Gastroesophageal sphincter (tissue), 4 donors: ENCODE data around the gene LMF1. TPM values are rescaled to one million over a fixed set of nuclear protein-coding genes. Genes with fewer than 3 reads are reported as not detected.

Experiments
- ATAC-seq: fragments of 150-250 bp; one replicate; pipeline ENCODE4 v1.9.1; 2016; ENCODE audit warnings: mild to moderate bottlenecking, moderate library complexity
- H3K27ac ChIP-seq, 4 donors: fragments of 200-600 bp; sonication (generic) in 3 of 4; 1 replicate in 3 of 4; 2 replicates in 1 of 4; pipeline ENCODE4 v1.5.1; 2016 to 2019
- H3K27me3 ChIP-seq: fragments of 200-600 bp; sonication (generic); one replicate; pipeline ENCODE4 v1.5.1; 2019
- H3K36me3 ChIP-seq, 2 donors: fragments of 200-600 bp; sonication (generic); one replicate each; pipeline ENCODE4 v1.5.1; 2019; ENCODE audit warnings: control low read depth in 1 of 2
- H3K4me1 ChIP-seq, 3 donors: fragments of 200-600 bp; sonication (generic); 1 replicate in 2 of 3; 2 replicates in 1 of 3; pipeline ENCODE4 v1.5.1; 2016 to 2019; ENCODE audit warnings: control low read depth in 2 of 3
- H3K4me3 ChIP-seq, 2 donors: fragments of 200-600 bp; sonication (generic); one replicate each; pipeline ENCODE4 v1.5.1; 2019; ENCODE audit warnings: mild to moderate bottlenecking in 1 of 2, moderate library complexity in 1 of 2
- H3K9me3 ChIP-seq, 3 donors: fragments of 200-600 bp; sonication (generic); one replicate each; pipeline ENCODE4 v1.5.1; 2017 to 2019; ENCODE audit warnings: control low read depth in 2 of 3
- EP300 ChIP-seq: sonication (generic); formaldehyde crosslinking; IDR thresholded peaks from one replicate; pipeline ENCODE4 v1.6.1; 2017; ENCODE audit warnings: antibody characterized with exemption, mild to moderate bottlenecking
- POLR2A ChIP-seq, 2 donors: fragments of 450-650 bp; IDR thresholded peaks; one replicate each; pipeline ENCODE4 v1.6.1; 2017; ENCODE audit warnings: antibody characterized with exemption in 2 of 2, mild to moderate bottlenecking in 2 of 2, moderate library complexity in 1 of 2
- POLR2AphosphoS5 ChIP-seq: sonication (generic); formaldehyde crosslinking; IDR thresholded peaks from one replicate; pipeline ENCODE4 v1.6.1; 2017; ENCODE audit warnings: antibody characterized with exemption
- WGBS, 2 donors: methylation state at CpG; one replicate each; pipeline ENCODE4 v1.1.5; 2018; ENCODE audit warnings: low coverage in 1 of 2; 5-methylcytosine and 5-hydroxymethylcytosine counted together
- total RNA-seq, 4 donors: library from RNA; depleted of rRNA; stranded (reverse); fragments of >200 nt; gene quantifications; one replicate each; pipeline ENCODE4 v1.1.0, GENCODE V29; 2016
- TF ChIP-seq, protein P1 (sequence below), 4 experiments: fragments of 200-600 bp in 2 of 4; fragments of 450-650 bp in 2 of 4; sonication (generic) in 1 of 4; IDR thresholded peaks; one replicate each; pipeline ENCODE4 v1.5.1; 2017 to 2019; ENCODE audit warnings: antibody characterized with exemption in 4 of 4, mild to moderate bottlenecking in 2 of 4, moderate library complexity in 2 of 4

LMF1 gene
- total RNA-seq, 4 donors from 2014 or later, result 13.7 to 57.3 (median 20.9) TPM

GRCh38 chr16:920717-921116 is 50.1 kb downstream of the LMF1 start:
- WGBS, 2 donors, result 41 to 62% methylated on average over 8 of the region's 18 CpGs
- Histone ChIP-seq H3K9me3 (no peaks in the 10 kb centered on the region), H3K27ac (peak overlapping the region in 2 of 4 donors; percentile 64 to 65), H3K36me3 (peaks cover 0 to 61% of the 10 kb centered on the region in 2 donors), H3K4me1 (peaks cover 0 to 14% (median 4%) of the 10 kb centered on the region in 3 donors), H3K27me3 (no peaks in the 10 kb centered on the region), H3K4me3 (no peak overlapping the region)
- ATAC-seq, result peak; percentile 41
- TF ChIP-seq POLR2A (IDR thresholded peaks at IDR 0.05), result no peak
- TF ChIP-seq POLR2AphosphoS5, result no peak
- TF ChIP-seq EP300, result no peak
- TF ChIP-seq, protein P1, sequence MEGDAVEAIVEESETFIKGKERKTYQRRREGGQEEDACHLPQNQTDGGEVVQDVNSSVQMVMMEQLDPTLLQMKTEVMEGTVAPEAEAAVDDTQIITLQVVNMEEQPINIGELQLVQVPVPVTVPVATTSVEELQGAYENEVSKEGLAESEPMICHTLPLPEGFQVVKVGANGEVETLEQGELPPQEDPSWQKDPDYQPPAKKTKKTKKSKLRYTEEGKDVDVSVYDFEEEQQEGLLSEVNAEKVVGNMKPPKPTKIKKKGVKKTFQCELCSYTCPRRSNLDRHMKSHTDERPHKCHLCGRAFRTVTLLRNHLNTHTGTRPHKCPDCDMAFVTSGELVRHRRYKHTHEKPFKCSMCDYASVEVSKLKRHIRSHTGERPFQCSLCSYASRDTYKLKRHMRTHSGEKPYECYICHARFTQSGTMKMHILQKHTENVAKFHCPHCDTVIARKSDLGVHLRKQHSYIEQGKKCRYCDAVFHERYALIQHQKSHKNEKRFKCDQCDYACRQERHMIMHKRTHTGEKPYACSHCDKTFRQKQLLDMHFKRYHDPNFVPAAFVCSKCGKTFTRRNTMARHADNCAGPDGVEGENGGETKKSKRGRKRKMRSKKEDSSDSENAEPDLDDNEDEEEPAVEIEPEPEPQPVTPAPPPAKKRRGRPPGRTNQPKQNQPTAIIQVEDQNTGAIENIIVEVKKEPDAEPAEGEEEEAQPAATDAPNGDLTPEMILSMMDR (IDR thresholded peaks at IDR 0.05), result no peak

DNA sequence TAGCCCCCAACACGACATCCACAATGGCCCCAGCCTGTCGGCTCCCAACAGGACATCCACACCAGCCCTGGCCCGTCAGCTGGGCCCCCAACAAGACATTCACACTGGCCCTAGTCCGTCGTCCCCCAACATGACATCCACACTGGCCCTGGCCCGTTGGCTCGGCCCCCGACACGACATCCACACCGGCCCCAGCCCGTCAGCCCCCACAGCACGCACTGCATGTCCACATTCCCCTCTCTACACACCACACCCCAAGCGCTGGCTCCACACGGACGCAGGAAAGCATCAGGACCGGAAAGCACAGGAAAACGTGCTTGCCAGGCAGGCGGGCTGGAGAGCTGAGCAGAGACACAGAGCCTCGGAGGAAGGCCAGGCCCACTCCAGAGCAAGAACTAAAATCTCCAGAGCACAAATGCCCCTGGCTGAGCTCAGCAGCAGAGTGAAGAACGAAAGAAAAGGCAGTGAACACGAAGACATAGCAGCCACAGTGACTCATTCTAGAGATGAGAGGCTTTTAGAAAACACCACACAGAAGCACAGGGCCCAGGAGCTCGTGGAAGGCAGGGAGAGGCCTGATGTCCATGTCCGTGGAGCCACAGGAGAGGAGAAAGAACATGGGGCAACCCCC is 50.6 kb downstream of the LMF1 start:
- no peaks in the 10 kb centered on the region for H3K9me3 ChIP-seq
- WGBS, 2 donors, result 39 to 53% methylated on average over 2 to 12 of the region's 23 CpGs
- TF ChIP-seq, protein P1 (IDR thresholded peaks at IDR 0.05), result no peak
- TF ChIP-seq POLR2AphosphoS5, result no peak
- peak; percentile 50 for ATAC-seq
- H3K27me3 ChIP-seq, result no peaks in the 10 kb centered on the region
- no peak overlapping the region for H3K4me3 ChIP-seq
- peaks cover 0 to 14% (median 4%) of the 10 kb centered on the region in 3 donors for H3K4me1 ChIP-seq
- H3K27ac ChIP-seq, result peak overlapping the region in 2 of 4 donors; percentile 64 to 65
- H3K36me3 ChIP-seq, result peaks cover 0 to 59% of the 10 kb centered on the region in 2 donors

GRCh38 chr16:919658-920050 is 51.1 kb downstream of the LMF1 start:
- Histone ChIP-seq H3K4me1 (peaks cover 0 to 14% (median 4%) of the 10 kb centered on the region in 3 donors), H3K27me3 (no peaks in the 10 kb centered on the region), H3K4me3 (no peak overlapping the region), H3K9me3 (no peaks in the 10 kb centered on the region), H3K27ac (peak overlapping the region in 2 of 4 donors; percentile 64 to 65), H3K36me3 (peaks cover 0 to 54% of the 10 kb centered on the region in 2 donors)
- TF ChIP-seq, protein P1 (IDR thresholded peaks at IDR 0.05), result no peak
- TF ChIP-seq POLR2AphosphoS5, result no peak
- TF ChIP-seq EP300, result no peak
- TF ChIP-seq POLR2A (IDR thresholded peaks at IDR 0.05), result no peak
- no peak for ATAC-seq
- WGBS, 2 donors, result no CpG with 5 or more reads among the region's 15 CpGs

DNA sequence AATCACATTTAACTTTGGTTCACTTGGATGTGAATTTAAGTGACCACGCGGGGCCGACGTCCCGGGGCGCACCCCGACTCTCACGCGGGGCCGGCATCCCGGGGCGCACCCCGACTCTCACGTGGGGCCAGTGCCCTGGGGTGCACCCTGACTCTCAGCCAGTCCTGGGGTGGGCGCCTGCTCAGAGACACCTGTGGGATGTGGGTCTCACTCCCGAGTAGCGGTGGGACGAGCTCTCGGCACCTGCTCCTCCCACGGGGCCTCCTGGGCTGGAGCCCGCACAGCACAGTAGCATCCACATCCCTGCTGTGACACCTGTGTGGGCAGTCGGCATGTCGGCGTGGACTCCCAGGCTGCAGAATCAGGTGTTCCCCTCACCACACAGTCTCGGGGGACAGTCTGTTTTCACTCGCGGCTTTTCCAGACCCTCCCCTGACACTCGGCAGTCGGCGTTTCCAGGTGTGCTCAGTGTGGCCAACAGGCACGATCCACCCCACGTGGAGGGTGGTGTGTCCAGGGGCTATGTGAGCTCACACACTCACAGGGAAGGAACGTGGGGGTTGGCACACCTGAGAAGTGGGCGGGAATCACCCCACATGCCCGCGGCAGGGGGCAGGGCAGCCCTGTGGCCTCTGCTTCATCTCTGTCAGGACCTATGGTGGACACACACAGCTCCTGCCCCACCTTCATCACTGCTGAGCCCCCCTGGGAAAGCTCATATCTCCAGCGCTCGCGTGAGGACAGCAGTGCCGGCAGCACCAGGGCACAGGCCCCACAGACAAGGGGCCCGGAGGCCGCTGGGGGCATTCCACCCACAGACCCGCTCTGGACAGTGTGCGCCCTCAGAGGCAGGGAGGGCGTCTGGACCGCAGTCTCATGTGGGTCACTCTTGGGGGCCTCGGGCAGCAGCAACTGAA is 51.8 kb downstream of the LMF1 start:
- TF ChIP-seq EP300 (no peak), POLR2AphosphoS5 (no peak), POLR2A (IDR thresholded peaks at IDR 0.05) (no peak)
- TF ChIP-seq, protein P1 (IDR thresholded peaks at IDR 0.05), result no peak
- Histone ChIP-seq H3K27me3 (no peaks in the 10 kb centered on the region), H3K4me1 (peaks cover 0 to 14% (median 4%) of the 10 kb centered on the region in 3 donors), H3K9me3 (no peaks in the 10 kb centered on the region), H3K36me3 (peaks cover 0 to 56% of the 10 kb centered on the region in 2 donors), H3K27ac (no peak overlapping the region), H3K4me3 (no peak overlapping the region)
- WGBS, 2 donors, result 97% methylated on average over 5 of the region's 47 CpGs; no CpG with 5 or more reads in 1 of the 2 donors
- no peak for ATAC-seq
